DND-41 (cell line): ENCODE data around the gene TAPT1.

ENCODE experiments used
- ATAC-seq: fragments of 200-7000 bp; cut with Tn5 transposase; 3 replicates; pipeline ENCODE4 v1.9.1; 2021; ENCODE audit warnings: low read depth; ENCODE audit not compliant: insufficient read depth
- DNase-seq: peaks from one replicate; pipeline ENCODE4 v3.0.0-alpha.2; 2020
- H2AFZ ChIP-seq: 2 replicates; pipeline ENCODE4 v1.6.0; 2012; ENCODE audit warnings: low read depth, low read length
- H3K27ac ChIP-seq: 2 replicates; pipeline ENCODE4 v1.5.1; 2012; ENCODE audit warnings: low read length, inconsistent platforms
- H3K27me3 ChIP-seq: fragments of 200-600 bp; sonication (generic); 2 replicates; pipeline ENCODE4 v1.6.0; 2012; ENCODE audit warnings: low read length, mild to moderate bottlenecking, inconsistent platforms; ENCODE audit not compliant: insufficient read depth, poor library complexity
- H3K36me3 ChIP-seq: 2 replicates; pipeline ENCODE4 v1.5.1; 2012; ENCODE audit warnings: low read length, inconsistent platforms; ENCODE audit not compliant: insufficient read depth
- H3K4me1 ChIP-seq: 2 replicates; pipeline ENCODE4 v1.5.1; 2012; ENCODE audit warnings: mild to moderate bottlenecking, low read length; ENCODE audit not compliant: insufficient read depth
- H3K4me2 ChIP-seq: 2 replicates; pipeline ENCODE4 v1.6.0; 2012; ENCODE audit warnings: mild to moderate bottlenecking, moderate library complexity, low read length, inconsistent platforms; ENCODE audit not compliant: insufficient read depth
- H3K4me3 ChIP-seq, 2 experiments: fragments of 200-600 bp in 1 of 2; shearing (Covaris generic) in 1 of 2; 2 replicates each; pipeline ENCODE4 v1.5.1; 2012 to 2016; ENCODE audit warnings: inconsistent platforms in 2 of 2, low read length in 2 of 2, mild to moderate bottlenecking in 2 of 2, low read depth in 1 of 2, moderate library complexity in 1 of 2
- H3K79me2 ChIP-seq: 2 replicates; pipeline ENCODE4 v1.6.0; 2012; ENCODE audit warnings: low read length, inconsistent platforms; ENCODE audit not compliant: insufficient read depth
- H3K9ac ChIP-seq: 2 replicates; pipeline ENCODE4 v1.6.0; 2012; ENCODE audit warnings: low read depth, mild to moderate bottlenecking, inconsistent platforms, low read length, moderate library complexity
- H3K9me3 ChIP-seq: 2 replicates; pipeline ENCODE4 v1.5.1; 2012; ENCODE audit warnings: low read length, moderate library complexity, mild to moderate bottlenecking, inconsistent platforms; ENCODE audit not compliant: insufficient read depth, severe bottlenecking
- H4K20me1 ChIP-seq: 2 replicates; pipeline ENCODE4 v1.6.0; 2012; ENCODE audit warnings: low read length; ENCODE audit not compliant: insufficient read depth
- EZH2 ChIP-seq: IDR thresholded peaks from 3 replicates; pipeline ENCODE4 v1.6.1; 2012; ENCODE audit warnings: borderline replicate concordance, low read depth, mild to moderate bottlenecking, moderate library complexity, low read length, inconsistent platforms; ENCODE audit not compliant: severe bottlenecking
- TF ChIP-seq, protein P1 (sequence below): IDR thresholded peaks from 2 replicates; pipeline ENCODE4 v1.5.1; 2012; ENCODE audit warnings: borderline replicate concordance, low read length, moderate library complexity, mild to moderate bottlenecking; ENCODE audit not compliant: poor library complexity, severe bottlenecking; ENCODE audit errors: extremely low read depth

The TAPT1 gene

DNA sequence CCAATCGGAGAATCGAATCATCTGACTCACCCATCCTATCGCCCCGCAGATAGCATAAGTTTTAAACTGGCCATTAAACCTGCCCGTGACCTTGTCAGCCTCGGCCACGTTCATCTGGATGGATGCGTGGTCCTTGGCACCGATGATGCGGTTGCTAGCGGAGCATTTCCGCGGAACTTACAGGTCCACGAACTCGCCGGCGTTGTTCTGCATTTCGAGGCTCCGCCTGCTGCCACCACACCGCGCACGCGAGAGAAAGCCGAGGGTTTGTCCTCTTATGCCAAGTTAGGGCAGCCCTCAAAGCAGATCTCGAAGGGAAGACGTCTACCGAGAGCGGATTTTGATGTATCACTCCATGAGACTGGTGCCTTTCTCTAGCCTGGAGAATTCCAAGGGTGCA, 30.1 kb upstream of the TAPT1 start:
- Histone ChIP-seq H3K27me3 (no peaks in the 10 kb centered on the region), H3K79me2 (no peaks in the 10 kb centered on the region), H3K9ac (no peak overlapping the region), H3K4me3 (no peak overlapping the region), H2AFZ (no peak overlapping the region), H4K20me1 (no peaks in the 10 kb centered on the region), H3K27ac (no peak overlapping the region), H3K36me3 (no peaks in the 10 kb centered on the region), H3K4me2 (no peak overlapping the region), H3K4me1 (no peaks in the 10 kb centered on the region), H3K9me3 (no peaks in the 10 kb centered on the region)
- DNase-seq (no peak), ATAC-seq (no peak)
- TF ChIP-seq, protein P1, sequence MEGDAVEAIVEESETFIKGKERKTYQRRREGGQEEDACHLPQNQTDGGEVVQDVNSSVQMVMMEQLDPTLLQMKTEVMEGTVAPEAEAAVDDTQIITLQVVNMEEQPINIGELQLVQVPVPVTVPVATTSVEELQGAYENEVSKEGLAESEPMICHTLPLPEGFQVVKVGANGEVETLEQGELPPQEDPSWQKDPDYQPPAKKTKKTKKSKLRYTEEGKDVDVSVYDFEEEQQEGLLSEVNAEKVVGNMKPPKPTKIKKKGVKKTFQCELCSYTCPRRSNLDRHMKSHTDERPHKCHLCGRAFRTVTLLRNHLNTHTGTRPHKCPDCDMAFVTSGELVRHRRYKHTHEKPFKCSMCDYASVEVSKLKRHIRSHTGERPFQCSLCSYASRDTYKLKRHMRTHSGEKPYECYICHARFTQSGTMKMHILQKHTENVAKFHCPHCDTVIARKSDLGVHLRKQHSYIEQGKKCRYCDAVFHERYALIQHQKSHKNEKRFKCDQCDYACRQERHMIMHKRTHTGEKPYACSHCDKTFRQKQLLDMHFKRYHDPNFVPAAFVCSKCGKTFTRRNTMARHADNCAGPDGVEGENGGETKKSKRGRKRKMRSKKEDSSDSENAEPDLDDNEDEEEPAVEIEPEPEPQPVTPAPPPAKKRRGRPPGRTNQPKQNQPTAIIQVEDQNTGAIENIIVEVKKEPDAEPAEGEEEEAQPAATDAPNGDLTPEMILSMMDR: no peak
- TF ChIP-seq EZH2: no peak

DNA sequence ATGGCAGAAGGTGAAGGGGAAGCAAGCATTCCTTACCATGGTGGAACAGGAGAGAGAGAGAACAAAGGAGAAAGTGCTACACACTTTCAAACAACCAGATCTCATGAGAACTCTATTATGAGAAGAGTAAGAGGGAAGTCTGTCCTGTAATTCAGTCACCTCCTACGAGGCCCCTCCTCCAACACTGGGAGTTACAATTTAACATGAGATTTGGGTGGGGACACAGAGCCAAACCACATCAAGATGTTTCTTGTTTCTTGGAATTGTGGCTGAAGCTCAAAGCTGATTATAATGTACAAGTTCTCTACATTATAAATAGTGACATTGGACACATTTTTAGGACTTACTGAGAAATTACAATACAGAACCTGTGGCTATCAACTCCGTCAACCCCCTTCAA, 29.5 kb upstream of the TAPT1 start:
- no peak overlapping the region for H3K27ac ChIP-seq
- H3K36me3 ChIP-seq: no peaks in the 10 kb centered on the region
- H3K4me1 ChIP-seq: no peaks in the 10 kb centered on the region
- no peaks in the 10 kb centered on the region for H3K9me3 ChIP-seq
- TF ChIP-seq, protein P1: no peak
- TF ChIP-seq EZH2: no peak
- H3K4me2 ChIP-seq: no peak overlapping the region
- H2AFZ ChIP-seq: no peak overlapping the region
- ATAC-seq (no peak), DNase-seq (no peak)
- no peak overlapping the region for H3K9ac ChIP-seq
- no peaks in the 10 kb centered on the region for H3K27me3 ChIP-seq
- no peaks in the 10 kb centered on the region for H4K20me1 ChIP-seq
- no peak overlapping the region for H3K4me3 ChIP-seq
- no peaks in the 10 kb centered on the region for H3K79me2 ChIP-seq

DNA sequence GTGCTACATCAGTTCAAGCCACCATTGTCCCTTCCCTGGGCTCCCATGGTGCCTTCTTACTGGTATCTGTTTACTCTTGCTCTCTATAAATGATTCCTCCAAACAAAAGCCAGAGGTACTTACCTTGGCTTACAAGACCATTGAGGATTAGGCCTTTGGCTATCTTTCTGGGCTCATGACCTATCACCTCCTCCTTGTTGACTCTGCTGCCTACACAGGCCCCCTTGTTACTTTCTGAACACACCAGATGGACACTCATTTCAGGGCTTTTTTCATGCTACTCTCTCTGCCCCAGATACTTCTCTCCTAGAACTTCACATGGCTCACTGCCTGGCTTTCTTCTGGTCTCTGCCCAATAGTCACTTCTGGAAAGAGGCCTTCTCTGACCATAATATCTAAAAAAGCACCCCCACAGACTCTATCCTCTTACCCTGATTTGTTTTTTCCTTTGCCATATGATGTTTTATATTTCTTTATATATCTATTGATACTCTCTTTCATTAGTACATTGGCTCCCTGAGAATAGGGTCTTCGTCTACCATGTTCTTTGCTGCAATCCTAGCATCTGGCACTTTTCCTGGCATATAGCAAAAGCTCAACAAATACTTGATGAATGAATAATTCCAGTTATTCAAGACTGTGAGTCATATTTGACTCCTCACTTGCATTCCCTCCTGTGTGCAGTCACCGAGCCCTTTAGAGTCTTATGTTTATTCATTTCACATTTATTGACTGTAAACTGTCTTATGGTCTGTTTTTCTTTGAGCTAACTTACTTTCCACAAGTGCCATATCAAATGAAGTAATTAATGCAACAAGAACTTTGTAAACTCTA, 27.1 kb upstream of the TAPT1 start:
- TF ChIP-seq EZH2: no peak
- TF ChIP-seq, protein P1: no peak
- no peak overlapping the region for H2AFZ ChIP-seq
- no peaks in the 10 kb centered on the region for H3K27me3 ChIP-seq
- H3K27ac ChIP-seq: no peak overlapping the region
- H3K9me3 ChIP-seq: no peaks in the 10 kb centered on the region
- H3K79me2 ChIP-seq: no peaks in the 10 kb centered on the region
- ATAC-seq: no peak
- H3K36me3 ChIP-seq: no peaks in the 10 kb centered on the region
- no peak overlapping the region for H3K9ac ChIP-seq
- H3K4me3 ChIP-seq: no peak overlapping the region
- H3K4me1 ChIP-seq: no peaks in the 10 kb centered on the region
- H3K4me2 ChIP-seq: no peak overlapping the region
- no peak for DNase-seq
- H4K20me1 ChIP-seq: no peaks in the 10 kb centered on the region
